ENCODE data around the gene ENTREP3. TPM values are rescaled to one million over a fixed set of nuclear protein-coding genes. Genes with fewer than 3 reads are reported as not detected.

The ENTREP3 gene
- total and polyA plus RNA-seq, 2 donors (not counting 3 experiments of a cell fraction or from before 2014, with no cell fraction given) = 27.4 to 62.7 TPM

DNA sequence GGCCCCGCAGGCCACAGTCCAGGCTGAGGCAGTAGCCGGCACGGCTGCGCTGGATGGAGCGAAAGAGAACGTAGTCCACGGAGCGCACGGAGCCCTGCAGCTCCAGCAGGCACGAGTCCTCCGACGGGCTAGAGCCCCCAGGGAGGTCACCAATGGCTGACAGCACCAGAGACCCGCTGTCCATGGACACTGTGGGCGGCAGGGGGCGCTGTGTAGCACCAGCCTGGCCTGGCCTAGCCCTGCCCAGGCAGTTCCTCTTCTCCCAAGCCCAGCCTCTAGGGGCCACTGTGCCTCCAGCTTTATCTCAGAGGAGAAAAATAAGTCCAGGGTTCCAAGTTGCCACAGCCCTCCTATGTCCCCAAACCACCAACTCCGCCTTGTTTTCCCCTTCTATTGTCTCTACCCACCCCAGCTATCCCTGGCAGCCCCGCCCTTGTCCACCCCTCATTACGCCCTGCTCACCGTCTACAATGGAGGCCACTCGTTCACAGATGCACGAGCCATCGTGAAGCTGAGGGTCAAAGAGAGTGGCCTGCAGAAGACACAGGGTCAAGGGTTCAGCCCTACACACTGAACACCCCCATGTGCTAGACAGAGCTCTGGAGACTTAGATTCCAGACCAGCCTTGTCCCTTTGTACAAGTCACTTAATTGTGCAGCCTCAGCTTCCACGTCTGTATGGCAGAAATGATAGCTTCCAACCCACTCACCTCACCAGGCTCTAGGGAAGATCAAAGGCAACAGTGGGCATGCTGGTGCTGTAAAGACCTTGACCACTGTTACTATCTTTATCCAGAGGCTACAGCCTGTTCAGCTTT is 4.4 kb downstream of the ENTREP3 start:
- CTCF ChIA-PET = interaction anchor here (0.7 to 5.8 kb wide), 42 partner anchors 9 to 478 kb away, joined by 3 to 115 read pairs (median 6); partner anchors contain the start of genes ASH1L, CLK2, FDPS and HCN3
- no peaks in the 10 kb centered on the region for H3K9me1 ChIP-seq (replicated peaks; ENCODE audit: control insufficient read depth, extremely low read depth, insufficient read depth, low read length)
- peaks cover 3 to 14% of the 10 kb centered on the region in 2 experiments for H3K36me3 ChIP-seq (ENCODE audit: control insufficient read depth in 2 of 2, extremely low read depth in 1 of 2, insufficient read depth in 2 of 2, low read length in 2 of 2)
- peak overlapping the region in 1 of 3 experiments; percentile 12 for H3K4me3 ChIP-seq (replicated peaks in 1 of 3; ENCODE audit: insufficient read depth in 1 of 3, low read depth in 1 of 3, low read length in 3 of 3)
- H4K20me1 ChIP-seq (replicated peaks; ENCODE audit: control insufficient read depth, extremely low read depth, insufficient read depth, low read length) = no peaks in the 10 kb centered on the region
- intact Hi-C loops (cut with micrococcal nuclease) (loop anchor here (1.0 to 10.0 kb wide), 5 partner anchors 57 to 397 kb away; partner anchors contain the start of genes ASH1L and FDPS), dilution Hi-C loops (cut with MboI; ENCODE audit: extremely low pct_ligation_motif_present, low sequenced_read_pairs) (no loop called here)
- no peak overlapping the region for H3K9ac ChIP-seq (replicated peaks; ENCODE audit: extremely low read depth, insufficient read depth, low read length)
- FAIRE-seq = peak; percentile 99
- peak overlapping the region; percentile 17 for H3K4me2 ChIP-seq (ENCODE audit: insufficient read depth, low read length)
- no peaks in the 10 kb centered on the region for H3K9me3 ChIP-seq (replicated peaks; ENCODE audit: control insufficient read depth, insufficient read depth, low read length)
- peaks cover 26% of the 10 kb centered on the region for H3K4me1 ChIP-seq (ENCODE audit: control insufficient read depth, extremely low read depth, insufficient read depth, low read length)
- peak; percentile 89 for DNase-seq (ENCODE audit: low read depth, low spot score)
- no peaks in the 10 kb centered on the region for H3K27me3 ChIP-seq (ENCODE audit: control insufficient read depth in 2 of 2, insufficient read depth in 2 of 2, low read length in 2 of 2)
- H3K79me2 ChIP-seq (ENCODE audit: control insufficient read depth, insufficient read depth, low read length) = peaks cover 9% of the 10 kb centered on the region
- peak overlapping the region; percentile 76 for H2AFZ ChIP-seq (ENCODE audit: low read depth, low read length)
- no peak overlapping the region for H3K27ac ChIP-seq (ENCODE audit: insufficient read depth, low read depth, low read length)
- BruUV-seq (replicated peaks) = no TSS peak
- POLR2A ChIA-PET = interaction anchor here (1.0 kb wide), 1 partner anchor 71 kb away, joined by 8 read pairs; no protein-coding TSS in a partner anchor
- no peak for TF ChIP-seq GATA2 (IDR thresholded peaks at IDR 0.05; ENCODE audit: insufficient read depth, insufficient read length, low read depth, low read length)
- TF ChIP-seq, protein P1, sequence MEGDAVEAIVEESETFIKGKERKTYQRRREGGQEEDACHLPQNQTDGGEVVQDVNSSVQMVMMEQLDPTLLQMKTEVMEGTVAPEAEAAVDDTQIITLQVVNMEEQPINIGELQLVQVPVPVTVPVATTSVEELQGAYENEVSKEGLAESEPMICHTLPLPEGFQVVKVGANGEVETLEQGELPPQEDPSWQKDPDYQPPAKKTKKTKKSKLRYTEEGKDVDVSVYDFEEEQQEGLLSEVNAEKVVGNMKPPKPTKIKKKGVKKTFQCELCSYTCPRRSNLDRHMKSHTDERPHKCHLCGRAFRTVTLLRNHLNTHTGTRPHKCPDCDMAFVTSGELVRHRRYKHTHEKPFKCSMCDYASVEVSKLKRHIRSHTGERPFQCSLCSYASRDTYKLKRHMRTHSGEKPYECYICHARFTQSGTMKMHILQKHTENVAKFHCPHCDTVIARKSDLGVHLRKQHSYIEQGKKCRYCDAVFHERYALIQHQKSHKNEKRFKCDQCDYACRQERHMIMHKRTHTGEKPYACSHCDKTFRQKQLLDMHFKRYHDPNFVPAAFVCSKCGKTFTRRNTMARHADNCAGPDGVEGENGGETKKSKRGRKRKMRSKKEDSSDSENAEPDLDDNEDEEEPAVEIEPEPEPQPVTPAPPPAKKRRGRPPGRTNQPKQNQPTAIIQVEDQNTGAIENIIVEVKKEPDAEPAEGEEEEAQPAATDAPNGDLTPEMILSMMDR (IDR thresholded peaks at IDR 0.05; ENCODE audit: extremely low read depth in 1 of 2, insufficient read depth in 1 of 2, low read depth in 1 of 2, low read length in 2 of 2) = peak; percentile 100

DNA sequence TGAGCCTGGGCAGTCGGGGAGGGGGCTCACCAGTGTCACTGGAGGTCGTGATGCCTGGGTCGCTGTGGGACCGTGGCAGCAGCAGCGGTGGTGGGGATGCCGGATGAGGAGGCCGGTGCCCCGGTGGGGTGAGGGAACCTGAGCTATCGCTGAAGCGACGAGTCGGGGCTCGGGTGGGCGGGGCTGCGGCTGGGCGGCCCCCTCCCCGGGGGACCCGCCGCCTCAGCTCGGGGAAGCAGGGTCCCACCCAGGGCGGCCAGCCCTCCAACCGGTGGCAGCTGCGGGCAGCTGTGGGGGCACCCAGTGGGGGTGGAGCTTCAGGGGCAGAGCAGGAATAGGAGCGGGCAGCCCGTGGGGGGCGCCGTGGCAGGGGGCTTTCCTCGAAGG is 5.0 kb downstream of the ENTREP3 start:
- FAIRE-seq = no peak
- ChIA-PET POLR2A (interaction anchor here (1.0 kb wide), 1 partner anchor 72 kb away, joined by 8 read pairs; no protein-coding TSS in a partner anchor), CTCF (interaction anchor here (0.7 to 5.8 kb wide), 31 partner anchors 9 to 479 kb away, joined by 3 to 115 read pairs (median 9); partner anchors contain the start of genes ASH1L, CLK2, FDPS and HCN3)
- BruUV-seq (replicated peaks) = no TSS peak
- Histone ChIP-seq H2AFZ (ENCODE audit: low read depth, low read length) (peak overlapping the region; percentile 76), H3K9me3 (replicated peaks; ENCODE audit: control insufficient read depth, insufficient read depth, low read length) (no peaks in the 10 kb centered on the region), H3K79me2 (ENCODE audit: control insufficient read depth, insufficient read depth, low read length) (peaks cover 9% of the 10 kb centered on the region), H3K4me2 (ENCODE audit: insufficient read depth, low read length) (peak overlapping the region; percentile 17), H3K36me3 (ENCODE audit: control insufficient read depth in 2 of 2, extremely low read depth in 1 of 2, insufficient read depth in 2 of 2, low read length in 2 of 2) (peaks cover 3 to 14% of the 10 kb centered on the region in 2 experiments), H3K4me3 (replicated peaks in 1 of 3; ENCODE audit: insufficient read depth in 1 of 3, low read depth in 1 of 3, low read length in 3 of 3) (peak overlapping the region in 1 of 3 experiments; percentile 12), H3K4me1 (ENCODE audit: control insufficient read depth, extremely low read depth, insufficient read depth, low read length) (peaks cover 23% of the 10 kb centered on the region), H4K20me1 (replicated peaks; ENCODE audit: control insufficient read depth, extremely low read depth, insufficient read depth, low read length) (no peaks in the 10 kb centered on the region), H3K27me3 (ENCODE audit: control insufficient read depth in 2 of 2, insufficient read depth in 2 of 2, low read length in 2 of 2) (no peaks in the 10 kb centered on the region), H3K9me1 (replicated peaks; ENCODE audit: control insufficient read depth, extremely low read depth, insufficient read depth, low read length) (no peaks in the 10 kb centered on the region), H3K9ac (replicated peaks; ENCODE audit: extremely low read depth, insufficient read depth, low read length) (no peak overlapping the region), H3K27ac (ENCODE audit: insufficient read depth, low read depth, low read length) (no peak overlapping the region)
- dilution Hi-C loops (cut with MboI; ENCODE audit: extremely low pct_ligation_motif_present, low sequenced_read_pairs) (no loop called here), intact Hi-C loops (cut with micrococcal nuclease) (loop anchor here (1.0 to 10.0 kb wide), 5 partner anchors 58 to 398 kb away; partner anchors contain the start of genes ASH1L and FDPS)
- DNase-seq (ENCODE audit: low read depth, low spot score) = no peak
- no peak for TF ChIP-seq GATA2 (IDR thresholded peaks at IDR 0.05; ENCODE audit: insufficient read depth, insufficient read length, low read depth, low read length)
- TF ChIP-seq FOS (IDR thresholded peaks at IDR 0.05; ENCODE audit: borderline replicate concordance, insufficient read depth, low read length) = no peak
- TF ChIP-seq POLR2A (IDR thresholded peaks at IDR 0.05; ENCODE audit: low read depth, low read length) = no peak
- no peak for TF ChIP-seq MYC (IDR thresholded peaks at IDR 0.05; ENCODE audit: low read depth, low read length)
- TF ChIP-seq, protein P1 (IDR thresholded peaks at IDR 0.05; ENCODE audit: extremely low read depth in 1 of 2, insufficient read depth in 1 of 2, low read depth in 1 of 2, low read length in 2 of 2) = no peak
- TF ChIP-seq, protein P2, sequence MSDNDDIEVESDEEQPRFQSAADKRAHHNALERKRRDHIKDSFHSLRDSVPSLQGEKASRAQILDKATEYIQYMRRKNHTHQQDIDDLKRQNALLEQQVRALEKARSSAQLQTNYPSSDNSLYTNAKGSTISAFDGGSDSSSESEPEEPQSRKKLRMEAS (IDR thresholded peaks at IDR 0.05; ENCODE audit: insufficient read depth, insufficient read length) = no peak
- TF ChIP-seq JUN (IDR thresholded peaks at IDR 0.05; ENCODE audit: borderline replicate concordance, insufficient read depth, insufficient read length, low read depth) = no peak
- TF ChIP-seq POLR2AphosphoS5 (IDR thresholded peaks at IDR 0.05; ENCODE audit: insufficient read depth, low read depth, low read length) = no peak
- no peak for TF ChIP-seq EZH2 (IDR thresholded peaks at IDR 0.05; ENCODE audit: borderline replicate concordance, low read depth, low read length, severe bottlenecking)

All from endothelial cell of umbilical vein (primary cell).